HCT116 (cell line): ENCODE results near the gene RPRD1B.

Source experiments
- JUND ChIP-seq: IDR thresholded peaks from 2 replicates; pipeline ENCODE4 v1.6.1; 2012
- POLR2AphosphoS5 ChIP-seq: IDR thresholded peaks from 2 replicates; pipeline ENCODE4 v1.6.1; 2011; ENCODE audit warnings: mild to moderate bottlenecking, low read depth, low read length, moderate library complexity
- RAD21 ChIP-seq: IDR thresholded peaks from 2 replicates; pipeline ENCODE4 v1.6.1; 2012; ENCODE audit warnings: low read depth, mild to moderate bottlenecking
- SIN3A ChIP-seq: IDR thresholded peaks from 2 replicates; pipeline ENCODE4 v1.6.1; 2012; ENCODE audit warnings: low read depth
- TF ChIP-seq, protein P1 (sequence below), 3 experiments: fragments of 200-600 bp in 1 of 3; sonication (generic) in 1 of 3; IDR thresholded peaks in 2 of 3; conservative IDR thresholded peaks in 1 of 3; 2 replicates each; pipeline ENCODE4 v1.5.1; 2012 to 2017; ENCODE audit warnings: low read depth in 2 of 3, low read length in 2 of 3, antibody characterized with exemption in 1 of 3, borderline replicate concordance in 1 of 3, control low read depth in 1 of 3, mild to moderate bottlenecking in 1 of 3, mixed read lengths in 1 of 3, mixed run types in 1 of 3, moderate library complexity in 1 of 3; ENCODE audit not compliant: insufficient read depth in 1 of 3

DNA sequence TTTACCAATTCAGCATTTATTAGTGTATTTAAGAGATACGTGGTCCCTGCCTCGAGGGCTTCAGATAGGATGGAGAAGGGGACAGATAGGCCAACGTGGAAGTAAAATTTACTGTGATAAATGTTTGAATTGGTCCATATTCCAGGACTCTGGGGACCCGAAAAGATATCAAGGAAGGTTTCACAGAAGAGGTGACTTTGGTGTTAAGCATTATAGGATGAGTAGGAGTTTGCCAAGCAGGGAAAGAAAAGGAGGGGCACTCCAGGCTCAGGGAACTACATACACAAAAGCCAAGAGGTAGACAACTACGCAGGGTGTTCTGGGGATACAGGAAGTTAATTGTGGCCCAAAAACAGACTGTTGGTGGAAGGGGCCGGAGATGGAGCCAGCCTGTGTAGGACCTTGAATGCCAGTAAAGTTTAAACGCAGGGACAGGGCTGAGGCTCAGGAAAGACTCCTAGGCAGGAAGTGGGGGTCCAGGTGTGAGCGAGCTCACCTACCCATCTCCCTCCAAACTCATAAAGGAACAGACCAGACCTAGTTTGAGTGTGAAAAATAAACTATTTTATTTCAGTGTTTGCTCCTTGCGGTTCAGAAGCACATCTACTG is 94.5 kb downstream of the RPRD1B start:
- no peak for TF ChIP-seq JUND
- TF ChIP-seq POLR2AphosphoS5: no peak
- TF ChIP-seq SIN3A: no peak
- TF ChIP-seq, protein P1, sequence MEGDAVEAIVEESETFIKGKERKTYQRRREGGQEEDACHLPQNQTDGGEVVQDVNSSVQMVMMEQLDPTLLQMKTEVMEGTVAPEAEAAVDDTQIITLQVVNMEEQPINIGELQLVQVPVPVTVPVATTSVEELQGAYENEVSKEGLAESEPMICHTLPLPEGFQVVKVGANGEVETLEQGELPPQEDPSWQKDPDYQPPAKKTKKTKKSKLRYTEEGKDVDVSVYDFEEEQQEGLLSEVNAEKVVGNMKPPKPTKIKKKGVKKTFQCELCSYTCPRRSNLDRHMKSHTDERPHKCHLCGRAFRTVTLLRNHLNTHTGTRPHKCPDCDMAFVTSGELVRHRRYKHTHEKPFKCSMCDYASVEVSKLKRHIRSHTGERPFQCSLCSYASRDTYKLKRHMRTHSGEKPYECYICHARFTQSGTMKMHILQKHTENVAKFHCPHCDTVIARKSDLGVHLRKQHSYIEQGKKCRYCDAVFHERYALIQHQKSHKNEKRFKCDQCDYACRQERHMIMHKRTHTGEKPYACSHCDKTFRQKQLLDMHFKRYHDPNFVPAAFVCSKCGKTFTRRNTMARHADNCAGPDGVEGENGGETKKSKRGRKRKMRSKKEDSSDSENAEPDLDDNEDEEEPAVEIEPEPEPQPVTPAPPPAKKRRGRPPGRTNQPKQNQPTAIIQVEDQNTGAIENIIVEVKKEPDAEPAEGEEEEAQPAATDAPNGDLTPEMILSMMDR (IDR thresholded peaks at IDR 0.05 in 2 of 3, conservative IDR thresholded peaks at IDR 0.05 in 1 of 3; ENCODE audit: borderline replicate concordance in 1 of 3, insufficient read depth in 1 of 3, low read depth in 2 of 3, low read length in 2 of 3): no peak
- TF ChIP-seq RAD21: no peak
